Pons (tissue), 1 donor: Measurements from ENCODE around the gene EFCAB11.

Experiments used
- DNase-seq: peaks from one replicate; pipeline ENCODE4 v3.0.0-alpha.2; 2016; ENCODE audit warnings: low spot score

EFCAB11 gene

DNA sequence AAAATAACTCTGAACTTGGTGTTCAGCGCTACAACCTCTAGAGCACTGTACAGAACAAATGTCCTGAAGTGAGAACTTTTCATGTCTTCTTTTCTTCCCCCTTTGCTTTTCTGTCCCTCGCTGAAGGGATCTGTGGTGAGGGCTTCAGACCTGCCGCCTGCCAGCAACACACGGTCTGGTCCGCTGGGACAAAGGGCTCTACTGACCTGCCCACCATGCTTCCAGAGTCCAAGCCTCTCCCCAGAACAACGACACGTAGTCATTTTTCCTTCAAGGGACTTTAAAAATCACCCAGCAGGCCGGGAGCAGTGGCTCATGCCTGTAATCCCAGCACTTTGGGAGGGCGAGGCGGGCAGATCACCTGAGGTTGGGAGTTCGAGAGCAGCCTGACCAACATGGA lies 140.4 kb downstream of the EFCAB11 start:
- DNase-seq: no peak

DNA sequence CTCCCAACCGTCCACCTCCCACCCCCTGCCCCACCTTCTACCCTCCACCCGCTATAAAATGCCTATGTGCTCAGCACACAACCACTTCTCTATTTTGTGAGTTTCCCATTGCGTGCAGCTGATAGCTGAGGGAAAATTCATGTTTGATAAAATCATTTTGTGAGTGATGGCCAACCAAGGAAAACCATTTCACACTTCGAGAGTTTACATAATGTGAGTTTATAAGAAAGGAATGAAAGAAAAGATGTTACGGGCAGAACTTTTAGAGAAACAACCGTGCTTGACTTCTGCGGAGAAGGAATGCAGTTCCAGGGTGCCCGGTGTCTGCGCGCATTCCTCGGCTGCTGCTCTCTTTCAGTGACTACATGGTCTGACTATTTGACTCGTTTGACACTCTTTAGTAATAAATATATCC lies 140.9 kb downstream of the EFCAB11 start:
- DNase-seq: no peak

DNA sequence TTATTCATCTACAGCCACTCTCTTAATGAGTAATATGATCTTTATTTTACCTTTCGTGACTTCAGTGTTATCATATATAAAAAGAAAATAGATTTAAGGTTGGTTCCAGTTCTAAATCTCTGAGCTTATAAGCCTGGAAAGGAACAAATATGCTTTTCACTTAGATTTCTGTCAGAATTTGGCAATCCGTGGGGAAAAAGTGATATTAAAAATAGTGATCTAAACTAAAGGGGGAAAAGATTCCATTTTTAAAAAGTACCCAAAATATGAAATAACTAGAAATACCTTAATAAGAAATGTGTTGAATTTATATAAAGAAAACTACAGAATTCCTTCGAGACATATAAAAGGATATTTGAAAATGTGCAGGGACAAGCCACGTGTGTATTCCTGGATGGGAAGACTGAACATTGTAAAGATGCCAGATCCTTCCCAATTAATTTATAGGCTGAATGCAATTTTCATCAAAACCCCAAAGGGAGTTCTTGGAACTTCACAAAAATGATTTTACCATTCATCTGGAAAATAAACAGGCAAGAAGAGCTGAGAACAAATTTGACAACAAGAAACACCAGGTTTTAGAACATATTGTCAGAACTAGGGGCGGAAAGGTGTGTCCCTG lies 142.5 kb downstream of the EFCAB11 start:
- no peak for DNase-seq

DNA sequence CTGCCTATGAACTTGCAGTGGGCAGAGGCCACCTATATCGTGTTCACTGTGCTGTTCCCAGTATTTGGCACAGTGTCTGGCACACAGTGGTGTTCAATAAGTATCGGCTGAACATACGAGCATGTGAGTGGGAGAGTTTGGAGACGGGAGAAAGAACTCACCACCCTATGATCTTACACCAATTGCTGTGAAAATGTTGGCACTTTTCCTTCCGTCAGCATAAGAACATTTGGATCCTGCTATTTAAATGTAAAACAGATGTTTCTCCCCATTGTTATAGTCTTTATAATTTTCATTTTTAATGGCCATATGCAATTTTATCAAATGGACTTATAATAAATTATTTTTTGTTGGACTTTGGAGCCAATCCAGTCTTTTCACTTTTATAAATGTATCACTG lies 144.4 kb downstream of the EFCAB11 start:
- no peak for DNase-seq

DNA sequence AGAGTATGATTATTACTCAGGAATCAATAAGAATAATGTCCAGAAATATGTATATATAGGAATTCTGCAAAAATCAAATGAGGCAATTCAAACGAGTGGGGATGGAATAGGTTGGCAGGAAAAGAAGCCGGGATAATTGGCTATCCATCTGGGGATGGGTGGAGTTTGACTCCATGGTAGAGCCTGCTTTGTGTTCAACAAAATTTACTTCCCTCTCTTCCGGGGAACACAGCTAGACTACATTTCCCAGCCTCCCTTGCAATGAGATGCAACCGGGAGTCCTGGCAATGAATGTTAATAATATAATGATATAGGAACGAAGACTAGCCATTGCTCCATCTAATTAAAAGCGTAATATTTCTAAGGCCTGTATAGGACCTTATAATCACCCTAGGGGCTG lies 146.6 kb downstream of the EFCAB11 start:
- DNase-seq: no peak

DNA sequence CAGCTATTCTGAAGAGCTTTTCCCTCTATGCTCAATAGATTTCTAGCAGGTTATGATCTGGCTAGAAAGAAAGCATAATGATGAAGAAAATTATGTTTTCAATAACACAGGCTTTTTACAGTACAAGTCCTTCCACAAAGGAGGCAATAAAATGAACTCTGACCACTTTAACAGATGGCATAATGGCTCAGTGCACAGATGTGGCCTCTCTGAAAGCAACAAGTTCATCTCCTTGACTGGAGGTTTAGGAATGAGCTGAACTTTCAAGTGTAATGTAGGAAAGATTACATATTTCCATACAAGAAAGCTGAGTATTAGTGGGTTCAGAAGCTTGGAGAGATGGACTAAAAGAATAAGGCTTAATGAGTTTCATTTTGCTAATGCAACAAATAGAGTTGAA lies 147.4 kb downstream of the EFCAB11 start:
- DNase-seq: no peak

DNA sequence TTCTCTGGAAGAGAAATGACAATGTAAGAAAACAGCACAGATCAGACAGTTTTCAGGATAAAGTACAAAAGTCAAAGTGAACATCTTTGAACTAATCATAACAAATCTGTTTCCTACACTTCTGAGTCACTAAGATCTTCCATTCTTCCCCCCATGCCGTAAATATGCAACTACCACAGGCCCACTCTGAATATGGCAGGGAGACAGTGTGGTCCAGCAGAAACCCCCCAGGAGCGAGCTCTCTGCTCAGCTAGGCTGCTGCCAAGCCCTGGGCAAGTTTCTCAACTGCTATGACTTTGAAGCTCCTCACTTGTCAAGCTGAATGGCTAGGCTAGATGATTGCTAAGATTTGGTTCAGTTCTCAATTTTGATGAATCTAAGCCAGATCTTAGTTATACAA lies 148.1 kb downstream of the EFCAB11 start:
- DNase-seq: no peak

DNA sequence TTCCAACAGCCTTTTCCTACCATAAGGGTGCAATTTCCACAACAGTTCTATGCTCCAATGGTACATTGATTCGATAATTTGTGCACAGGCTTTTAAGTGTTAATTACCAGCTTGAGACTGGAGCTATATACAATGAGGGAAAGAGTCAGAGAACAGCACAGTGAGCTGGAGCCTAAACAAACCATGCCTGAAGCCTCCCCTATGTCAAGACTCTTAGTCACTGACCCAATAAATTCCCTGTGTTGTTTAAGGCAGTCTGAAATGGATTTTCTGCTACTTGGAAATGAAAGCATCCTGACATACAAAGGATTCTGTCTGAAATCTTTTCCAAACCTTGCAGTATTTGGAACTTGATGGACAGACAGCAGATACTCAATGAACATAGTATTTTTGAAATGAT lies 149.0 kb downstream of the EFCAB11 start:
- no peak for DNase-seq

DNA sequence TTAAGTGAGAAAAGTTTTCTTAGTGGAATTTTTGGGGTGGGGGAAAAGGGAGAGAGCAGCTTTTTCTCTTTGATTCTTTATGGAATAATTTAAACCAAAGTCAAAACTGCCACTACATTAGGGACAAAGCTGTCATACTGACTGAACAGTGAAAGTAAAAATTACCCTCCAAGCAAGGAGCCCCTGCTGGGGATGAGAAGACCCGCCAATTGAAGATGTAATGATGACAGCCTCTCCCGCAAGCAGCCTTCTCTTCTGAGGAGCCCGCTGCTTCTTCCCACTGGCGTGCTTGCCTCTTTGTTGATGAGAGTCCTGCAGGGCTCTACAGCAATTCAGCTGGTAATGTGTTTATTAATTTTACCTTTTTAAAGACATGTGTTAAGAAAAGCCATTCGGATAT lies 151.0 kb downstream of the EFCAB11 start:
- DNase-seq: no peak

DNA sequence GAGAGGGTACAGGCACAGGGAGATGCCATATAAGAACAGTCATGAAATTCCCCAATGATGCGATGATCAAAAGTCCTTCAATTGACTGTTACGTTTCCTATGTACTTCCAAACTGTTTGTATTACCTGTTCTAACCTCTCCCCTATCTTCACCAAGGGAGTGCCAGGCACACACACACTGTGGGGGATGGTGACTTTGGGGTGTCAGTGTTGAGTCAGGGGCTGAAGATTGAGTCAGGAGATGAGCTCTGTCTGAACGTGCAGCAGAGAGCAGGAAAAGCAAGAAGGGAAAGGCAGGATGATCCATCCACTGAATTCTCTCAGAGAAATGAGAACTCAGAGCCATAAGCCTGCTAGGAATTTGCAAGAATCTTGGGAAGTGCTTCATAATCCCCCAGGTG lies 153.4 kb downstream of the EFCAB11 start:
- DNase-seq: no peak

DNA sequence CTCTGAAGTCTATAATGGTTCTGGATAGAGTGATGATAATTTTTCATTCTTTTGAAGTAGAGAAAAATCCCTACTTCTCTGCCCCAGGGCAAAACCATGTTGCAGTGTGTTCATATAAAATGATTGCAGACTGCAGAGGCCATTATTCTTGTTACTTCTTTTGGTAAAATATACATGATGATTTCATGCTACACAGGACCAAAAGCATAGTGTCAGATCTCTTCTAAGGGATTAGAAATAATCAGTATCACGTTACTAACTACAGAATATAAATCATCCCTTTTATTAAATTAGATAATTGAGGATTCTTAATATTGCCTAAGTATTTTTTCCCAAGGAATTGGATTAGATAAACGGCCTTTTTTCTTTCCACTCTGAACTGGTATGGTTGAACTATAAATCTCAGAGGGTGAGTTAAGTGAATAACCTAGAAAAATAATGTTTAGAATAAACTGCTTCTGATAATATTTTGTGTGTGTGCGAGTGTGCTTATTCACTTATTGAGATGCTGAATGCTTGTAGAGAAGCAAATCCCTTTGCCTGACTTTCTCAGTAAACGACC lies 156.2 kb downstream of the EFCAB11 start:
- no peak for DNase-seq

DNA sequence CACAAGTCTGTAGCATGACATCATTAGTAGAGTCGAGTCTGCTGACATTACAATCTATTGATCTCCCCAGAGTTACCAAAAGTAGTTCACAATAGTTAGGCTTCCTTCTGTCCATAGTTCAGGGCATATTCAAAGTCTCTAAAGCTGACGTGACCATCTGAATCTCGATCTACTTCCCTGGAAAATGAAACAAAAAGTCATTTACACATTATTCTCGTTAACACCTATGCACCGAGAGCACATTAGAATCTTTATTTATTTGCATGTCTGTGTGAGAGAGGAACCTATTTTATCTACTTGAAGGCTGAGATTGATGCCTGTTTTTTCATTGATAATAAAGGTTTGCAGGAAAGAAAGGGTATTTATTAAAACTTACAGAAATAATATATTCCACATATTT lies 157.4 kb downstream of the EFCAB11 start:
- no peak for DNase-seq

DNA sequence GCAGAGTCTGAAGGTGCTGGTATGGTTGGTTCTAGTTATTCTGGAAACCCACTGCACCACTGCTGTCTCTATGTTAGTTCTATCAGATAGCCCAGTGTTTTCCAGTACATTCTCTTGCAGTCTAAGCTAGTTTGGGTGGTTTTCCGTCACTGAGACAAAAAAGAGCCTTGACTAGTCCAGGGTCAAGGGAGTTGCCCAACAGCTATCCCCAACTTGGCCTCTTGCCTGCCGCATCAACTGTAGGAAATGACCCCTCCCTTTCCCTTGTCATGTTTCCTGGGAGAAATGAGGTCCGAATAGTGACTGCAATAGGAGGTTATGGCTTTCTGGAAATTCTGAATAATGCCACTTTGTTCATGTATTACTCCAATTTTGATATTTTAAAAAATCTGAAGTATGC lies 160.4 kb downstream of the EFCAB11 start:
- no peak for DNase-seq

DNA sequence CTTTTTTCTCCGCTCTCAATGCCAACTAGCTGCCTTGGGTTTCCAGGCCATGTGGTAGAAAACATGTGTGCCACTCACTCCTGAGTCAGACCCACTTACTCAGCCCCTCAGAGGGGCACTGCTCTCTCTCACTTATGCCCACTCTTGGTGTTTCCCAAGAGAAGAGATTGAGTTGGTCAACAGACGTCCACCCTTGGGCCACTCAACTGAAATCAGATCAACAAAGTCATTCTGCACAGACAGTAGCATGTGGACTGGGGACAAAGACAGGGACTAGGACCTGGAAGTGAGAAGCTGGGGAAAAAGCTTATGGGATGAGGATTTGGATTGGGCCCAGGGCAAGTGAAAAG lies 161.2 kb downstream of the EFCAB11 start:
- no peak for DNase-seq

DNA sequence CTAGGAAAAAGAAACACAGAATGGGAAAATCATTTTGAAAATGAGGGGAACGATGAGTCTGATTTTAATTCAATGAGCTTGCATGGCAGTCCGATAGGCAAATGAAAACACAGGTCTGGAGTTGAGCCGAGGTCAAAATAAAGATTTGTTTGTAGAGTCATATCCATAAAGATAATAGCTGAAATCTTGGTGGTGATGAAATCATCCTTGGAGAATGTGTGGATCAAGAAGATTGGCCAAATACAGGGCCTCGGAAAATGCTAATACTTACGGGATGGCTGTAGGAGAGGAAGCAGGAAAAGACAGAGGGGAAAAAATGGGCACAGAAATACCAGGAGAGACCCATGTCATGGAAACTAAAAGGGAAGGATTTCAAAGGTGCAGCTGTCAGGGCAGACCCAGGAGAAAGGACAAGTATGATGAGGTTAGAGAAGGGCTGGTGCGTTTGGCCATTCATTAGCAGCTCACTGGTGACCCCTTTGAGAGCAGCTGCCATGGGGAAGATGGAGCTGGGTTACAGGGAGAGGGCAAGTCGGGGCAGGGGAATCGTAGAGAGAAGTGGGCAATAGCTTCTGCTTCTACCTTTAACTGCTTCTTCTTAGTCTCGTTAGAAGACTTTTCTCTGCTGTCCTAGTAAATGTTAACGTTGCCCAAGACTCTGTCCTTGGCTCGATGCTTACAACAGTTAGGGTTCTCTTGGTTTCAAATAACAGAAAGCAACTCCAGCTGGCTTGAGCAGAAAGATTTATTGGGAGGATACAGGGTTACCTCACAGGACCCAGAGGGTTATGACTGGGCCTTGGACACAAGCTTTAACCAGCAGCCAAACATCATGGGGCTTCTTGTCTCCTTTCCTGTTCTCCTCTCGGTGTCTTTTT lies 161.8 kb downstream of the EFCAB11 start:
- DNase-seq: no peak

DNA sequence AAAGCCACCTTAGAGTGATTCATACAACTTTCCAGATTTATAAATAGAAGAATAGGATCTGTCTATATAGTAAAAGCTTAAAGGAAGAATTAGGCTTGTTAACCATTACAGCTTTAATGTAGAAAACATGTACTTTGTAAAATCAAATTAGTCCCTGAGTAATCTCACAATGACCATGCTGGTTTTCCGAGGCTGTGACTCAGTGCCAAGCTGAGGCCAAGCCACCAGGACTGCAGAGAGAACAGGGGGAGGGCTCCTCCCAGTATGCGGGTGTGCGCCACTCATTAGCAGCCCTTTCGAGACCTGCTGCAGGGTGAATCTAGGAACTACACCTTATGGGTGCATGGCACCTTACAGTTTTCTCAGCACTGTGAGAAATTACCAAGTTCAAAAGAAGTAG lies 167.0 kb downstream of the EFCAB11 start:
- no peak for DNase-seq

DNA sequence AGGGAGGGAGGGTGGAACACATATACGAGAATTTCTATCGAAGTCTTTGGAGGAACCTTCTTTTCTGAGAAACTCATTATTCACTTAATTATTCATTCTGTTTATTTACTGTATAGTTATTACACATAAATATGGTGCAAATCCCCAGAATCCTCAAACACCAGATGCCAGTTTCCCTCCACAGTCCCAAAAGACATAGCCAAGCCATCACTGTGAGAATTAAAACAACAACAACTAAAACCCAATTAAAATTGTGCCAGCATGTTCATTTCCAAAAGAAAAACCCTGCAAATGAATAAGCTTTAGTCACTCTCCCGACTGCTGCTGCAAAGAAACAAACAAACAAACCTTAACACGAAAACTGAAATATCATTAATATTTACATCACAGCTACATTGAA lies 173.5 kb downstream of the EFCAB11 start:
- DNase-seq: no peak

DNA sequence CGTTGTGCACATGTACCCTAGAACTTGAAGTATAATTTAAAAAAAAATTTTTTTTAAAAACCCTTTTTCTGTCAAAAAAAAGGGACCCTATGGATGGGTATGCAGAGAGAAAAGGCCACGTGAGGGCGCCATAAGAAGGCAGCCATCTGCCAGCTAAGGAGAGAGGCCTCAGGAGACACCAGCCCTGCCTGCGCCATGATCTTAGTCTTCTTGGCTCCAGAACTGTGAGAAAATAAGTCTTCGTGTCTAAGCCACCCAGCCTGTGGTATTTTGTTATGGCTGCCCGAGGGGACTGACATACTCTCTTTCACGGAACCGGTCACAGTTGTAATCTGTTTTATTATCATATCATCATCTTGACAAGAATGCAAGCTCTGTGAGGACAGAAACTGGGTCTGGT lies 174.8 kb downstream of the EFCAB11 start:
- no peak for DNase-seq

DNA sequence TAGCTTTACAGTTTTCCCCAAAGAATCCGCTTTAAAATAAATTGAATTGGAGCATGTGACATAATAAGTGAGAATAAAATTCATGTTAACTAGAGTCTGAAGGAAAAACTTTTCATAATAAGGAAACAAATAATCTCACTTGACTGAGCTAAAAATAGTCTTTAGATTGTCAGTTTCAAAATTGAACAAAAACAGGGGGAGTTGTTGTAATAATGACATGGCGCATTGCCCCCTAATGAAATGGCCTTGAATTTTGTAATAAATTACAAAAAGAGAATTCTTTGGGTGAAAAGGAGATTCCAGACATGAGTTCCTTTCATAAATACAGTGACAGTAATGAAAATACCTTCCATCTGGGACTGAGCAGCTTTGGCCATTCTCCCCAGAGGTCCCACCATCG lies 178.6 kb downstream of the EFCAB11 start:
- no peak for DNase-seq

DNA sequence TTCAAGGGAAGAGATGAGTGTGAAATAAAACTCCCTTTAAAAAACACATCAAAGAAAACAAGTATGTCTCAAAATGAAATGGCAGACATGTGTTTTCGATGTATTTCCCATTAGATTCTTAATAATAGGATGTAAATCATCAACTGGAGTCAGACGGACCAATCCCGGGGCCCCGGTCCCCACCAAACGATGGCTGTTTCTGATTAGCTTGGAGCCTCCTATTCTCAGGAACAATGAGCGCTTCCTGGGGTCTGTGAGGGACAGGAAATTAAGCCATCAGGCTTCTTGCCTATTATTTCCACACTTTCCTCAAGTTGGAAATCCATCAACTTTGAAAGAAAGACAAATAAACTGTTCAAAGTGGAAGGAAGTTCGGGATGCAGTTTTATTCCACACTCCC lies 179.4 kb downstream of the EFCAB11 start:
- no peak for DNase-seq

DNA sequence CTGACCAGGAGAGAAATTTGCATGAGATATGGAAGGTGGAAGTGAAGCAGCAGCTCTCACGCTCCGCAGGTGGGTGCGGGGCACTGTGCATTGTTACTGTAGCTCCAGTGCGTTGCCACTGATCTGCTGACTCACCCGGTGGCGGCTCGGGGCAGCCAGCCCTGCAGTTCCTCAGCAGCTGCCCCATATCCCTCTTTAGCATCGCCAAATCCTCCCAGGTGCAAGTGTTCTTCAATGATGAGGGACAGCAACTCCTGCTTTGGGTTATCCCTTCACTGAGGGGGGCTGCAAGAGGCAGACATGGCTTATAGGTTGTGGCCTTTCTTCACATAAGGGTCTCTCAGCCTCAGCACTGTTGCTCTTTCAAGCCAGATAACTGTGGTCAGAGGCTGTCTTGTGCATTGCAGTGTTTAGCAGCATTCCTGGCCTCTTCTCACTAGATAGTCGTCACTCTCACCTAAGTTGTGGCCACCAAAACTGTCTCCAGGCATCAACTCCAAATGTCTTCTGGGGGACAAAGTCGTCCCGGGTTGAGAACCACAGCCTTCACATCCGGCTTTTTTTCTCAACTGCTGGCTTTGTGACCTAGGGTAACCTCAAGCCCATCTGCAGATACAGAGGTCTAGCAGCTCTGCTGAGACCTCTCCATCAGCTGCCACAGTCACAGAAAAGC lies 180.8 kb downstream of the EFCAB11 start:
- no peak for DNase-seq

DNA sequence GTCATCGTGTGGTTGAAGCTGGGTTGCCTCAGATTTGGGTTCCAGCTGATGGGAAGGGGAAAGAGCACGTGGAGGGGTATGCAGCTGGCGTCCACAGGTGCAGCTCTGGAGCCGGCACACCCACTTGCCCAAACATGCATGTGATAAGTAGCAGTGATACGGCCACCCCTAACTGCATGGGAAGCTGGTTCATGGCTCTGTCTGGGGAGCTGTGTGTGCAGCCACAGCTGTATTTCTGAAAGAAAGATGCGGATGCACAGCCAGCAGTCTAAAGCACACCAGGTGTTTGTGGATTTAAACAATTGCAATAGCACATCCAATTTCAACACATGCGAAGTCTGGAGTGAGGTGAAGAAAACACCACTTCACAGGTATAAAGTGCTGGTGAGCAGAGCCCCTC lies 181.4 kb downstream of the EFCAB11 start:
- DNase-seq: no peak

DNA sequence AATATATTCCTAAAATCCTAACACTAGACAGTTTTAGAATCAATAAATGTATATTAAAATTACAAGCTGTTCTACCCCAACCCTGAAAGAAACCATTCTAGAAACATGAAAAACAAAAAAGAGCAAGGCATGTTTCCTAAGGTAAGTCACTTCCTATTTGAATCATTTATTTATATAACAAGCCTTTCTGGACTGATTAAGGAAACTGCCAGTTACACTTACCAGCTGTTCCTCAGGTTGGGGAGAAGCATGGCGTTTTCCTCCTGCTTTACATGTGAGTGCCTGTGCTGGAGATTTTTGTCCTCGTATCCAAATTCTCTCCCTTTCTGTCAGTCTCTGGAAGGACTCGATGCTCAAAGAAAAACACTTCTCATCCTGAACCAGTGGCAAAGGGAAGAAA lies 183.3 kb downstream of the EFCAB11 start:
- no peak for DNase-seq
